SU-DHL-6 (cell line): Measurements from ENCODE around the gene SELE.

Source experiments
- EZH2phosphoT487 ChIP-seq: fragments of 200-600 bp; sonication (generic), shearing (Covaris generic); conservative IDR thresholded peaks from 2 replicates; pipeline ENCODE4 v1.6.1; 2018; ENCODE audit warnings: mild to moderate bottlenecking, antibody characterized with exemption, low read length, moderate library complexity, mixed read lengths
- TF ChIP-seq, protein P1 (sequence below): fragments of 200-600 bp; sonication (generic); IDR thresholded peaks from one replicate; pipeline ENCODE4 v1.5.1; 2017; ENCODE audit warnings: antibody characterized with exemption, mild to moderate bottlenecking, low read length, moderate library complexity; ENCODE audit not compliant: insufficient read depth, poor library complexity, severe bottlenecking

DNA sequence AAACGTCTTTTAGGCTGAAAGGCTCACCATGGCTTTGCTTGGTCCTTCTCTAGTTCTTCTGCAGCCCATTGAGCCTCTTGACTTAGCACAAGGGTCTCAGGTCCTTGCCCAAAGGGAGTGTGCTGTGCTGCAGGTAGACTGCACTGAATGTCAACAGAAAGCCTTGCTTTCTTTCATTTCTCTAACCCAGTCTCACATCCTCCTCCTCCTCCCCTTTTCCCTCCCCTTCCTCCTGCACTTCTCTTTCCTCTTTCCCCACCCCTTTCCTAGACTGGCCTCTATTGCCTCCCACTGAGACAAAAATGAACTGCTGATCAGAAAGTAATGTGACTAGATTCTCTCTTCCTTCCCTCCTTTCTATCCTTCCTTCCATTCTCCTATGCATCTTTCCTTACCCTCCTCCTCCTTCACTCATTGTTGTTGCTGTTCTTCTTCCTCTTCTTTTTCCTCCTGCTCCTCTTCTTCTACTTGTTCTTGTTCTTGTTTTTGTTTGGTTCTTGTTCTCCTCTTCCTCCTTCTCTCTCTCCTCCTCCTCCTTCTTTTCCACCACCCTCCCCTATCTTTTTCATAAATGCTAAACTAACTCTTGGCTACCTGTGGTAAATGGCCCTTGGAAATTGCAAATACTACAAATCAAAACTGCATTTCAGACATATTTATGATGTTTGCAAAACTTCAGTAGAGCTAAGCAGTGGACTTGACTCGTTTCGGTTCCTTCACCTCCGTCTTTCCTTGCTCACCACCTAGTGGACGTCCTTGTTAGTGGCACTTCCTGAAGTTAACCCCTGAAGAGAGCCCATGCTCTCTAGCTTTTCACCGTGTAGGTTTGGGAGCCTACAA, 22.2 kb downstream of the SELE start, which contains the start of gene SELL:
- no peak for TF ChIP-seq EZH2phosphoT487
- TF ChIP-seq, protein P1, sequence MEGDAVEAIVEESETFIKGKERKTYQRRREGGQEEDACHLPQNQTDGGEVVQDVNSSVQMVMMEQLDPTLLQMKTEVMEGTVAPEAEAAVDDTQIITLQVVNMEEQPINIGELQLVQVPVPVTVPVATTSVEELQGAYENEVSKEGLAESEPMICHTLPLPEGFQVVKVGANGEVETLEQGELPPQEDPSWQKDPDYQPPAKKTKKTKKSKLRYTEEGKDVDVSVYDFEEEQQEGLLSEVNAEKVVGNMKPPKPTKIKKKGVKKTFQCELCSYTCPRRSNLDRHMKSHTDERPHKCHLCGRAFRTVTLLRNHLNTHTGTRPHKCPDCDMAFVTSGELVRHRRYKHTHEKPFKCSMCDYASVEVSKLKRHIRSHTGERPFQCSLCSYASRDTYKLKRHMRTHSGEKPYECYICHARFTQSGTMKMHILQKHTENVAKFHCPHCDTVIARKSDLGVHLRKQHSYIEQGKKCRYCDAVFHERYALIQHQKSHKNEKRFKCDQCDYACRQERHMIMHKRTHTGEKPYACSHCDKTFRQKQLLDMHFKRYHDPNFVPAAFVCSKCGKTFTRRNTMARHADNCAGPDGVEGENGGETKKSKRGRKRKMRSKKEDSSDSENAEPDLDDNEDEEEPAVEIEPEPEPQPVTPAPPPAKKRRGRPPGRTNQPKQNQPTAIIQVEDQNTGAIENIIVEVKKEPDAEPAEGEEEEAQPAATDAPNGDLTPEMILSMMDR = peak; percentile 90
